CD14-positive monocyte (primary cell): ENCODE data around the gene ZWILCH. TPM values are rescaled to one million over a fixed set of nuclear protein-coding genes. Genes with fewer than 3 reads are reported as not detected.

ENCODE experiments used
- DNase-seq, 3 donors: peaks; one replicate each; pipeline ENCODE4 v3.0.0-alpha.2; 2011 to 2022
- H2AFZ ChIP-seq: 2 replicates; pipeline ENCODE4 v1.6.0; 2012; ENCODE audit warnings: mild to moderate bottlenecking, low read depth, low read length, inconsistent platforms; ENCODE audit not compliant: insufficient read depth, poor library complexity, severe bottlenecking
- H3K27ac ChIP-seq, 2 donors: 1 replicate in 1 of 2; 2 replicates in 1 of 2; pipeline ENCODE4 v1.5.1; 2012 to 2013; ENCODE audit warnings: low read length in 2 of 2, control low read depth in 1 of 2, inconsistent platforms in 1 of 2, low read depth in 1 of 2, mild to moderate bottlenecking in 1 of 2
- H3K27me3 ChIP-seq, 2 donors: one replicate each; pipeline versions ENCODE4 v1.6.0 to v1.6.1; 2011 to 2013; ENCODE audit warnings: low read length in 2 of 2; ENCODE audit not compliant: control insufficient read depth in 2 of 2, insufficient read depth in 2 of 2
- H3K36me3 ChIP-seq, 2 donors: replicated peaks in 1 of 2; 1 replicate in 1 of 2; 2 replicates in 1 of 2; pipeline versions ENCODE4 v1.5.1 to v1.6.1; 2012 to 2013; ENCODE audit warnings: low read length in 2 of 2, control low read depth in 1 of 2, inconsistent platforms in 1 of 2, mild to moderate bottlenecking in 1 of 2; ENCODE audit not compliant: insufficient read depth in 2 of 2, control insufficient read depth in 1 of 2
- H3K4me1 ChIP-seq, 2 donors: 1 replicate in 1 of 2; 2 replicates in 1 of 2; pipeline versions ENCODE4 v1.5.1 to v1.6.1; 2012 to 2013; ENCODE audit warnings: low read length in 2 of 2, control low read depth in 1 of 2, inconsistent platforms in 1 of 2, mild to moderate bottlenecking in 1 of 2, moderate library complexity in 1 of 2; ENCODE audit not compliant: insufficient read depth in 2 of 2, control insufficient read depth in 1 of 2
- H3K4me2 ChIP-seq: replicated peaks from 2 replicates; pipeline ENCODE3; 2012; ENCODE audit warnings: low read length, moderate library complexity, mild to moderate bottlenecking; ENCODE audit not compliant: poor library complexity, severe bottlenecking; ENCODE audit errors: extremely low read depth
- H3K4me3 ChIP-seq, 3 experiments: fragments of 200-600 bp in 1 of 3; sonication (generic) in 1 of 3; replicated peaks in 1 of 3; 1 replicate in 2 of 3; 2 replicates in 1 of 3; pipeline ENCODE4 v1.5.1; 2011 to 2013; ENCODE audit warnings: low read length in 3 of 3, mild to moderate bottlenecking in 3 of 3, control low read depth in 2 of 3, low read depth in 2 of 3, inconsistent platforms in 1 of 3, moderate library complexity in 1 of 3
- H3K79me2 ChIP-seq: 2 replicates; pipeline ENCODE4 v1.6.0; 2012; ENCODE audit warnings: mild to moderate bottlenecking, control low read depth, inconsistent platforms, low read length, moderate library complexity; ENCODE audit not compliant: insufficient read depth
- H3K9ac ChIP-seq: 2 replicates; pipeline ENCODE4 v1.6.0; 2017; ENCODE audit warnings: low read length, mild to moderate bottlenecking; ENCODE audit not compliant: insufficient read depth, poor library complexity, severe bottlenecking
- H3K9me3 ChIP-seq, 2 donors: replicated peaks in 1 of 2; 1 replicate in 1 of 2; 2 replicates in 1 of 2; pipeline versions ENCODE4 v1.5.1 to v1.6.1; 2012 to 2013; ENCODE audit warnings: low read length in 2 of 2, control low read depth in 1 of 2; ENCODE audit not compliant: control insufficient read depth in 1 of 2, insufficient read depth in 1 of 2
- H4K20me1 ChIP-seq: 2 replicates; pipeline ENCODE4 v1.6.0; 2012; ENCODE audit warnings: mild to moderate bottlenecking, low read length, control low read depth, moderate library complexity; ENCODE audit not compliant: insufficient read depth
- H3K27ac Mint-ChIP-seq, 7 donors: one replicate each; pipeline ENCODE4 v1.8.0; 2020; ENCODE audit warnings: mild to moderate bottlenecking in 7 of 7, mixed read lengths in 7 of 7, moderate library complexity in 6 of 7, inconsistent platforms in 2 of 7
- H3K27me3 Mint-ChIP-seq, 3 donors: one replicate each; pipeline ENCODE4 v1.8.0; 2021 to 2022; ENCODE audit warnings: low read depth in 3 of 3, mild to moderate bottlenecking in 3 of 3, mixed read lengths in 3 of 3, moderate library complexity in 3 of 3, inconsistent platforms in 1 of 3
- H3K36me3 Mint-ChIP-seq, 2 donors: one replicate each; pipeline ENCODE4 v1.8.0; 2020; ENCODE audit warnings: mixed read lengths in 2 of 2, inconsistent platforms in 1 of 2, mild to moderate bottlenecking in 1 of 2
- H3K4me1 Mint-ChIP-seq: one replicate; pipeline ENCODE4 v1.8.0; 2020; ENCODE audit warnings: mild to moderate bottlenecking, mixed read lengths
- H3K4me3 Mint-ChIP-seq, 2 donors: one replicate each; pipeline ENCODE4 v1.8.0; 2020; ENCODE audit warnings: mild to moderate bottlenecking in 2 of 2, mixed read lengths in 2 of 2, moderate library complexity in 1 of 2
- H3K9me3 Mint-ChIP-seq, 7 donors: one replicate each; pipeline ENCODE4 v1.8.0; 2020 to 2022; ENCODE audit warnings: mixed read lengths in 7 of 7, mild to moderate bottlenecking in 6 of 7, moderate library complexity in 6 of 7, inconsistent platforms in 2 of 7
- WGBS: methylation state at CpG from one replicate; pipeline ENCODE4 v1.1.5; 2013; ENCODE audit warnings: missing lambda C conversion rate; ENCODE audit not compliant: insufficient coverage; 5-methylcytosine and 5-hydroxymethylcytosine counted together
- intact Hi-C, 2 donors: fragments of 100-400 bp; cut with micrococcal nuclease; formaldehyde crosslinking; loops; one replicate each; pipeline versions ENCODE4 v1.15.0 to v1.15.1; 2023
- polyA plus RNA-seq, 3 donors: library from polyadenylated mRNA; depleted of rRNA in 1 of 3; unstranded in 2 of 3; stranded (reverse) in 1 of 3; fragments of 300-500 nt in 2 of 3; fragments of >200 nt in 1 of 3; fragmentation: Illumina TruSeq in 2 of 3; gene quantifications; 1 replicate in 2 of 3; 2 replicates in 1 of 3; pipeline ENCODE4 v1.2.3, GENCODE V29; 2012 to 2021
- TF ChIP-seq, protein P1 (sequence below): fragments of 200-600 bp; IDR thresholded peaks from one replicate; pipeline ENCODE4 v1.8.0; 2022; ENCODE audit warnings: antibody characterized with exemption, mild to moderate bottlenecking

The ZWILCH gene
- polyA plus RNA-seq, 3 donors: 1.4 to 3.1 (median 2.4) TPM

DNA sequence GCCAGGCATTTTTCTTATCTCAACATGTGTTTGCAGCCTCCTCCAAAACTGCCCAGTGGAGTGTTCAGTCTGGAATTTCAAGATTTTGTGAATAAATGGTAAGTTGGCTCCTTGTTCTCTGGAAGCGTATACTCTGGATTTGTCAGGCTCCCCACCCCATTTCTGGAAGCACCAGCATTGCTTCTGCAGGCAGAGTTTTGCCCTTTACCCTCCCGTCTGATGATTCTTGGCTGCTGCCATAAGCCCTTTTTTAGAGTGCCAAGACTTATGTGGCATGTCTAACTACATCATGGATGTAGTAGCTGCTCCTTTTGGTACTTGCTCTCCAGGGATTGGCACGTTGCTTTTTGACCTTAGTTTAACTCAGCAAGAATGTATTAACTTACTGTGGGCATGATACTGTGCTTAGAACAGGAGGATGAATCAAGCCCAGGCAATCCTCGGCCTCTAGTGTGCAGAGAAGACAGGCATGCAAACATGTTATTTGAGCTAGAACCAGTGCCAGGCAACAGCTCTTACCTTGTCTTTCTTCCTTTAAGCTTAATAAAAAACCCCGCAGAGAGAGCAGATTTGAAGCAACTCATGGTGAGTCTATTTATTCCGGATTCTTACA, 15.8 kb upstream of the ZWILCH start:
- H3K4me3 Mint-ChIP-seq: no peak overlapping the region
- H3K36me3 ChIP-seq: peaks cover 81 to 87% of the 10 kb centered on the region in 2 donors
- intact Hi-C loops: no loop called here

DNA sequence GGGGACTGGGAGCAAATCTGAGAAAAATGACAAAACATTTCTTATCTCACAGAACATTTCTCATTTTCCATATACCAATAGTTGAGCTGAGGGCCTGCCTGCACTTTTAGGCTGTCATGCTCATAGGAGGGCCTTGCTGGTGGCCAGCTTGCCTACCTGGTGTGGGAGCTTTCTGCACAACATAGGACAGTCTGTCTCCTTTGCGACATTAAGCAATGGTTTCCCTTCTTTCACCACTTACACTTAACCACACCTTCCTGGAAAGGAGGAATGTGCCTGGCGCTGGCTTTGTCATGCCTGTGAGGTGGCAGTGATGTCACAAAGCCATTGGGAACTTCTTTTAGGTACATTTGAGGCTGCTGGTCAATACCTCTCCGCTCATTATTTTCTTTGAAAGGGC, 13.3 kb upstream of the ZWILCH start:
- peak overlapping the region in 3 of 7 donors; percentile 13 to 57 (median 46) for H3K27ac Mint-ChIP-seq
- Histone ChIP-seq H3K4me3 (no peak overlapping the region), H2AFZ (no peak overlapping the region), H3K4me1 (peaks cover 39 to 47% of the 10 kb centered on the region in 2 donors), H3K9ac (no peak overlapping the region), H4K20me1 (peaks cover 25% of the 10 kb centered on the region), H3K36me3 (peaks cover 57 to 71% of the 10 kb centered on the region in 2 donors), H3K27ac (peak overlapping the region in 1 of 2 donors; percentile 17), H3K27me3 (no peaks in the 10 kb centered on the region), H3K9me3 (no peaks in the 10 kb centered on the region), H3K4me2 (no peak overlapping the region), H3K79me2 (peaks cover 32% of the 10 kb centered on the region)
- no peak for DNase-seq
- no peak overlapping the region for H3K4me3 Mint-ChIP-seq
- H3K27me3 Mint-ChIP-seq: peaks cover 0 to 2% (median 0%) of the 10 kb centered on the region in 3 donors
- H3K4me1 Mint-ChIP-seq: peaks cover 38% of the 10 kb centered on the region
- H3K9me3 Mint-ChIP-seq: no peaks in the 10 kb centered on the region
- TF ChIP-seq, protein P1, sequence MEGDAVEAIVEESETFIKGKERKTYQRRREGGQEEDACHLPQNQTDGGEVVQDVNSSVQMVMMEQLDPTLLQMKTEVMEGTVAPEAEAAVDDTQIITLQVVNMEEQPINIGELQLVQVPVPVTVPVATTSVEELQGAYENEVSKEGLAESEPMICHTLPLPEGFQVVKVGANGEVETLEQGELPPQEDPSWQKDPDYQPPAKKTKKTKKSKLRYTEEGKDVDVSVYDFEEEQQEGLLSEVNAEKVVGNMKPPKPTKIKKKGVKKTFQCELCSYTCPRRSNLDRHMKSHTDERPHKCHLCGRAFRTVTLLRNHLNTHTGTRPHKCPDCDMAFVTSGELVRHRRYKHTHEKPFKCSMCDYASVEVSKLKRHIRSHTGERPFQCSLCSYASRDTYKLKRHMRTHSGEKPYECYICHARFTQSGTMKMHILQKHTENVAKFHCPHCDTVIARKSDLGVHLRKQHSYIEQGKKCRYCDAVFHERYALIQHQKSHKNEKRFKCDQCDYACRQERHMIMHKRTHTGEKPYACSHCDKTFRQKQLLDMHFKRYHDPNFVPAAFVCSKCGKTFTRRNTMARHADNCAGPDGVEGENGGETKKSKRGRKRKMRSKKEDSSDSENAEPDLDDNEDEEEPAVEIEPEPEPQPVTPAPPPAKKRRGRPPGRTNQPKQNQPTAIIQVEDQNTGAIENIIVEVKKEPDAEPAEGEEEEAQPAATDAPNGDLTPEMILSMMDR: no peak
- peaks cover 67 to 71% of the 10 kb centered on the region in 2 donors for H3K36me3 Mint-ChIP-seq
- intact Hi-C loops: loop anchor here in 1 of 2 donors (10.0 kb wide), 1 partner anchor 137 kb away; the partner anchor contains the start of gene TIPIN
- WGBS: no CpG with 5 or more reads among the region's 3 CpGs

More for the DNA sequence above, 15.8 kb upstream of the ZWILCH start:
- Histone ChIP-seq H3K27me3 (no peaks in the 10 kb centered on the region), H3K27ac (peak overlapping the region in 1 of 2 donors; percentile 7), H2AFZ (no peak overlapping the region), H4K20me1 (peaks cover 49% of the 10 kb centered on the region), H3K4me2 (no peak overlapping the region), H3K9ac (no peak overlapping the region), H3K79me2 (peaks cover 18% of the 10 kb centered on the region), H3K4me3 (no peak overlapping the region), H3K4me1 (peaks cover 17 to 21% of the 10 kb centered on the region in 2 donors), H3K9me3 (no peaks in the 10 kb centered on the region)
- 97% methylated on average over 5 of the region's 6 CpGs for WGBS
- peak overlapping the region in 2 of 7 donors; percentile 24 to 63 for H3K27ac Mint-ChIP-seq
- H3K4me1 Mint-ChIP-seq: peaks cover 26% of the 10 kb centered on the region
- no peak for DNase-seq
- H3K9me3 Mint-ChIP-seq: no peaks in the 10 kb centered on the region
- TF ChIP-seq, protein P1: no peak
- peaks cover 0 to 2% (median 0%) of the 10 kb centered on the region in 3 donors for H3K27me3 Mint-ChIP-seq
- H3K36me3 Mint-ChIP-seq: peaks cover 82 to 88% of the 10 kb centered on the region in 2 donors
